Thymus (tissue), 11 donors: Measurements from ENCODE around the gene LARGE1. TPM values are rescaled to one million over a fixed set of nuclear protein-coding genes. Genes with fewer than 3 reads are reported as not detected.

ENCODE experiments used
- DNase-seq, 9 donors: peaks; one replicate each; pipeline ENCODE4 v3.0.0-alpha.2; 2013; ENCODE audit warnings: low spot score in 9 of 9, low read depth in 6 of 9, missing footprints in 1 of 9
- H3K27ac ChIP-seq, 2 donors: one replicate each; pipeline ENCODE4 v1.5.1; 2013; ENCODE audit warnings: control low read depth in 1 of 2, low read depth in 1 of 2, low read length in 1 of 2, mild to moderate bottlenecking in 1 of 2, moderate library complexity in 1 of 2
- H3K27me3 ChIP-seq, 2 donors: one replicate each; pipeline ENCODE4 v1.5.1; 2013; ENCODE audit warnings: low read length in 1 of 2; ENCODE audit not compliant: control insufficient read depth in 2 of 2, insufficient read depth in 1 of 2
- H3K36me3 ChIP-seq, 2 donors: one replicate each; pipeline ENCODE4 v1.5.1; 2013; ENCODE audit warnings: low read length in 1 of 2, mild to moderate bottlenecking in 1 of 2, moderate library complexity in 1 of 2; ENCODE audit not compliant: control insufficient read depth in 2 of 2, insufficient read depth in 2 of 2
- H3K4me1 ChIP-seq, 2 donors: one replicate each; pipeline ENCODE4 v1.5.1; 2013; ENCODE audit warnings: low read length in 2 of 2; ENCODE audit not compliant: control insufficient read depth in 2 of 2, insufficient read depth in 2 of 2
- H3K4me3 ChIP-seq, 2 donors: one replicate each; pipeline ENCODE4 v1.5.1; 2013; ENCODE audit warnings: low read length in 2 of 2, control low read depth in 1 of 2, mild to moderate bottlenecking in 1 of 2
- H3K9me3 ChIP-seq, 2 donors: one replicate each; pipeline ENCODE4 v1.5.1; 2013; ENCODE audit warnings: low read length in 1 of 2, mild to moderate bottlenecking in 1 of 2; ENCODE audit not compliant: control insufficient read depth in 2 of 2, insufficient read depth in 1 of 2
- WGBS: extraction: QIAGEN DNeasy Blood & Tissue Kit; methylation state at CpG from one replicate; pipeline ENCODE4 v1.1.7; 2013; 5-methylcytosine and 5-hydroxymethylcytosine counted together
- polyA plus RNA-seq: library from polyadenylated mRNA; stranded (reverse); fragments of 200-250 nt; gene quantifications from one replicate; pipeline ENCODE4 v1.2.3, GENCODE V29; 2013
- total RNA-seq: library from RNA; stranded (reverse); fragments of 120-200 nt; gene quantifications from one replicate; pipeline ENCODE4 v1.2.4, GENCODE V29; 2013
- donor health status: healthy.

LARGE1 gene
- total and polyA plus RNA-seq, 2 donors: 1.8 to 3.1 TPM

DNA sequence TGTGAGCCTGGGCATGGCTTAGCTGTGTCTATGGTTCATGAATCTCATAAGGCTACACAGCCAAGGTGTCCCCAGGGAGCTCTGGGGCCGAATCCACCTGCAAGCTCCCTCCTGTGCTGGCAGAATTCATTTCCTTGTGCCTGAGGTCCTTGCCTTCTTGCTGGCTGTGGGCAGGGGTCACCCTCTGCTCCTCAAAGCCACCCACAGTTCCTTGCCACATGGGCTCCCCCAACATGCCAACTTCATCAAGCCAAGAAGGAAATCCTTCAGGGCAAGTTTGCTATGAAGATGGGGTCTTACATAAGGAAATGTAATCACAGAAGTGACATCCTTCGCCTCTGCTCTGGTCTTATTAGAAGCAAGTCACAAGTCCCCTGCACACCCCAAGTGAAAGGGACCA, 24.8 kb downstream of the LARGE1 start:
- no peak overlapping the region for H3K27ac ChIP-seq
- H3K27me3 ChIP-seq: no peaks in the 10 kb centered on the region
- H3K4me1 ChIP-seq: no peaks in the 10 kb centered on the region
- no peak overlapping the region for H3K4me3 ChIP-seq
- WGBS: 83% methylated on average over 2 of the region's 2 CpGs
- H3K36me3 ChIP-seq: no peaks in the 10 kb centered on the region
- no peaks in the 10 kb centered on the region for H3K9me3 ChIP-seq
- no peak for DNase-seq

- H3K9me3 ChIP-seq: no peaks in the 10 kb centered on the region
- H3K27me3 ChIP-seq: no peaks in the 10 kb centered on the region
- no peaks in the 10 kb centered on the region for H3K36me3 ChIP-seq
- no peak overlapping the region for H3K4me3 ChIP-seq
- DNase-seq: no peak
- H3K4me1 ChIP-seq: no peaks in the 10 kb centered on the region
- no peak overlapping the region for H3K27ac ChIP-seq
- 94% methylated on average over 2 of the region's 2 CpGs for WGBS
Observed at GRCh38 chr22:33894515-33894914, 25.8 kb downstream of the LARGE1 start.

GRCh38 chr22:33894036-33894435, 26.2 kb downstream of the LARGE1 start:
- H3K27ac ChIP-seq: no peak overlapping the region
- H3K4me1 ChIP-seq: no peaks in the 10 kb centered on the region
- no peaks in the 10 kb centered on the region for H3K9me3 ChIP-seq
- H3K36me3 ChIP-seq: no peaks in the 10 kb centered on the region
- H3K4me3 ChIP-seq: no peak overlapping the region
- no peaks in the 10 kb centered on the region for H3K27me3 ChIP-seq
- no peak for DNase-seq

DNA sequence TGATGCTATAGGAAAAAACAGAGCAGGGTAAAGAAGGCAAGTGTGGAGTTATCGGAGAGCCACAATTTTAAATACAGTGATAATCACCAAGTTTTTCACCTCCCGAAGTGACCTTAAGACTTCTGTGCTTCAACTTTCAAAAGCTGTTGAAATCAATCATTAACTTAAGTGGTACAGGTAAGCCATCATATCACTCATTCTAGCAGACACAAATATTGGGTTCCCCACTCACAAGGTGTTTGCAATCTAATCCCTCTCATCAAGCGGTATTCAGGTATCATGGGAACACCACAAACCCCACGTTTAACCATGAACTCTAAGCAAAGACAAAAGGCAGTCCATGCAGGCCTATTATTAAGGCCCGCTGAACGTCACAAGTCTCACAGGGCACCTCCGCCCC, 26.8 kb downstream of the LARGE1 start:
- no peaks in the 10 kb centered on the region for H3K36me3 ChIP-seq
- no peak overlapping the region for H3K27ac ChIP-seq
- H3K9me3 ChIP-seq: no peaks in the 10 kb centered on the region
- H3K4me1 ChIP-seq: no peaks in the 10 kb centered on the region
- 95% methylated on average over 7 of the region's 7 CpGs for WGBS
- no peaks in the 10 kb centered on the region for H3K27me3 ChIP-seq
- H3K4me3 ChIP-seq: no peak overlapping the region
- no peak for DNase-seq

GRCh38 chr22:33891992-33892391, 28.3 kb downstream of the LARGE1 start:
- no peak overlapping the region for H3K4me3 ChIP-seq
- no peak overlapping the region for H3K27ac ChIP-seq
- no peaks in the 10 kb centered on the region for H3K36me3 ChIP-seq
- no peaks in the 10 kb centered on the region for H3K4me1 ChIP-seq
- H3K9me3 ChIP-seq: no peaks in the 10 kb centered on the region
- no peaks in the 10 kb centered on the region for H3K27me3 ChIP-seq
- no peak for DNase-seq
- WGBS: 86% methylated on average over 7 of the region's 7 CpGs

GRCh38 chr22:33891455-33891854, 28.8 kb downstream of the LARGE1 start:
- H3K27ac ChIP-seq: no peak overlapping the region
- no peak overlapping the region for H3K4me3 ChIP-seq
- no peaks in the 10 kb centered on the region for H3K4me1 ChIP-seq
- WGBS: 85% methylated on average over 5 of the region's 5 CpGs
- no peak for DNase-seq
- no peaks in the 10 kb centered on the region for H3K36me3 ChIP-seq
- H3K27me3 ChIP-seq: no peaks in the 10 kb centered on the region
- H3K9me3 ChIP-seq: no peaks in the 10 kb centered on the region

DNA sequence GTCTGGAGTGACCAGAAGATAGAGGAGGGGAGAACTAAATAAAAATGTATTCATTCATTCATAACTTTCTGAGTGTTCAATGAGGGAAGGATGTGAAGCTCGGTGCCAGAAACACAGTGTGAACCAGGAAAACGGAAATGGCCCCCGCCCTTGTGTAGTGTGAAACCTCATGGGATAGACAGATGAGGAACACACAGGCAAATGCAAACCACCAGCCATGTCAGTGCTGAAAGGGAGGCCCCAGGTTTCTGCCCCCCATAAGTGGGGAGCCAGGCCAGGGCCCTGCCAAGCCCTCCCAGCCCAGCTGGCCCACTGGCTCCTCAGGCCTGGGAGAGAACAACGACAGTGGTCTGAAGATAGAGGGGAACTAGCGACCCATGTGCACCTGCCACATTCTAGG, 30.5 kb downstream of the LARGE1 start:
- WGBS: 80% methylated on average over 5 of the region's 5 CpGs
- DNase-seq: no peak

DNA sequence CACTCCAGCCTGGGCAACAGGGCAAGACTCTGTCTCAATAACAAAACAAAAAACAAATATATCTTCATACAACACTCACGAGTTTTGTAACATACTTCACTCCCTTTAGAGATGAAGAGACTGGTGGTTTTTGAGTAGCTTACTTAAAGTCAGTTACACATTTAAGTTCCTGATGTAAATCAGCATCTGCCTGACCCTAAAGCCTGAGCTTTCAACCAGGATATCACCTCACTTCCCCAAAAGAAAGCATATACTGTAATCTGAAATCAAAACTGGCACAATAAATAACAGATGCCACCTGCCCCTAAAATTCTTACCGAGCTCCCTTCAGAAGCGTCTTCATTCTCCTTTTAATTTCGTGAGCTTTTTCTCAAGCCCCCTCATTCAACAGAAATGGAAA, 31.5 kb downstream of the LARGE1 start:
- no peak overlapping the region for H3K27ac ChIP-seq
- no peaks in the 10 kb centered on the region for H3K27me3 ChIP-seq
- 53% methylated on average over 4 of the region's 4 CpGs for WGBS
- no peak for DNase-seq
- H3K36me3 ChIP-seq: no peaks in the 10 kb centered on the region
- H3K4me3 ChIP-seq: no peak overlapping the region
- H3K9me3 ChIP-seq: no peaks in the 10 kb centered on the region
- H3K4me1 ChIP-seq: no peaks in the 10 kb centered on the region

More for the DNA sequence above, 30.5 kb downstream of the LARGE1 start:
- Histone ChIP-seq H3K27ac (no peak overlapping the region), H3K27me3 (no peaks in the 10 kb centered on the region), H3K4me1 (no peaks in the 10 kb centered on the region), H3K9me3 (no peaks in the 10 kb centered on the region), H3K36me3 (no peaks in the 10 kb centered on the region), H3K4me3 (no peak overlapping the region)

GRCh38 chr22:33887173-33887572, 33.1 kb downstream of the LARGE1 start:
- 96% methylated on average over 13 of the region's 13 CpGs for WGBS
- no peaks in the 10 kb centered on the region for H3K27me3 ChIP-seq
- H3K4me3 ChIP-seq: no peak overlapping the region

DNA sequence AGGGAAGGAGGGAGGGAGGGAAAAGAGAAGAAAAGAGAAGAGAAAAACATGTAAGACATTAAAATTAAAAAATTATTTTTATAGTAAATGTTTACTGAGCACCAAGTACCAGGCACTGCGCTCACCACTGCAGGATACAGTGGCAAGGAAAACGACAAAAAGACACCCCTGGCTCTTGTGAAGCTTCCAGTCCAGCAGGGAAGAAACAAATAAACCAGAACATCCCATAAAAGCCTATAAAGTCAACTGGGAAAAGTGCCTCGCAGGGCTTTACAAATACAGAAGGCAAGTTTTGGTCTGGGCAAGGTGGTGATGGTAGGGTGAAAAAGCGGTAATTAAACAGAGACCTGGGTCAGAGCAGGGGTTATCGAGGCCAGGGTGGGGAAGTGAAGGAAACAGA, 33.6 kb downstream of the LARGE1 start:
- Histone ChIP-seq H3K36me3 (no peaks in the 10 kb centered on the region), H3K9me3 (no peaks in the 10 kb centered on the region), H3K27me3 (no peaks in the 10 kb centered on the region), H3K27ac (no peak overlapping the region), H3K4me3 (no peak overlapping the region), H3K4me1 (no peaks in the 10 kb centered on the region)
- no peak for DNase-seq
- WGBS: 89% methylated on average over 5 of the region's 5 CpGs

More at GRCh38 chr22:33887173-33887572, 33.1 kb downstream of the LARGE1 start:
- H3K9me3 ChIP-seq: no peaks in the 10 kb centered on the region
- no peaks in the 10 kb centered on the region for H3K4me1 ChIP-seq
- no peaks in the 10 kb centered on the region for H3K36me3 ChIP-seq
- H3K27ac ChIP-seq: no peak overlapping the region
- DNase-seq: no peak
